Activated T-cell treated with anti-CD3 and anti-CD28 coated beads, Interleukin-2, amount 50 U/mL, for 1 hour (primary cell): Measurements from ENCODE around the gene CDK5.
"Not testable (repeated sequence)": the region's sequence is repeated elsewhere in the genome, so short reads cannot be mapped to it uniquely, and the experiment has no call there.

ENCODE experiments used
- DNase-seq: peaks from one replicate; pipeline ENCODE4 v3.0.0-alpha.2; 2020

CDK5 gene

DNA sequence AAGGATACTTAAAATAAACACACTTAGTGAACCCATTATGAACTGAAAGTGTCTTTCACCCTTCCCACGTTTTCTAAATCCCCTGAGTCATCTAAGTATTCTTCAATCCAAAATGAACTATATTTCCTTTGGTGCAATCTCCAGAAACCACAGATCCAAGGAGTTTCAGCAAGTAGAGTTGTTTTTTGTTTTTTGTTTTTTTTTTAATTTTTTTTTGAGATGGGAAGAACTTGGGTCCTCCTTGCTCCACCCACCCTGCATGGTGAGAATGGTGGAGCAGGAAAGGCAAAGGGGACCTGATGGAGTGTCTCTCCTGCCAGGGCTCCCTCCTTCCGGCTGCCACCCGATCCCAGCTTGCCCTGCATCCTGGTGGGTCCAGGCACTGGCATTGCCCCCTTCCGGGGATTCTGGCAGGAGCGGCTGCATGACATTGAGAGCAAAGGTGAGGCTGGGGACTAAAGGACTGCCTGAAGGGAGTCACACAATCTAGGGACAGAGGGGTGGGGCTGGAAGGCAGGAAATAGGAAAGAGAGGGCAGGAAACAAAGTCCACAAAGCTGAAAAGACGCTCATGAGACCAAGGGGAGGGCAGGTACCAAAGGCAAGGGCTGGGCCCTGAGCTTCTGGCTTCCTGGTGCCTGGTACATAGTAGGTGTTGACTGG, 45.5 kb downstream of the CDK5 start:
- no peak for DNase-seq

DNA sequence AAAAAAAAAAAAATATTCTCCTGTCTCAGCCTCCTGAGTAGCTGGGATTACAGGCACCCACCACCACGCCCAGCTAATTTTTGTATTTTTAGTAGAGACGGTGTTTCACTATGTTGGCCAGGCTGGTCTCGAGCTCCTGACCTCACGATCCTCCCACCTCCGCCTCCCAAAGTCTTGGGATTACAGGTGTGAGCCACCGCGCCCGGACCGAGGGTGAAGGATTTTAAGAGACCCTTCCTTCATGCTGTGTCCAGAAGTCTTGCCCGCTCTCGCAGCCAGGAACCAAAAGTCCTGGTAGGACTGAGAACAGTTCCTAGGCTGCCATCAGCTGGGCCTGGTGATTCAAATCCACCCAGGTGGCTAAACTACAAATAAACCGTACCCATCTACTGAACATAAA, 46.1 kb downstream of the CDK5 start:
- DNase-seq = not testable (repeated sequence)

- no peak for DNase-seq
These were observed 46.6 kb downstream of the CDK5 start for GRCh38 chr7:151011097-151011409.

DNA sequence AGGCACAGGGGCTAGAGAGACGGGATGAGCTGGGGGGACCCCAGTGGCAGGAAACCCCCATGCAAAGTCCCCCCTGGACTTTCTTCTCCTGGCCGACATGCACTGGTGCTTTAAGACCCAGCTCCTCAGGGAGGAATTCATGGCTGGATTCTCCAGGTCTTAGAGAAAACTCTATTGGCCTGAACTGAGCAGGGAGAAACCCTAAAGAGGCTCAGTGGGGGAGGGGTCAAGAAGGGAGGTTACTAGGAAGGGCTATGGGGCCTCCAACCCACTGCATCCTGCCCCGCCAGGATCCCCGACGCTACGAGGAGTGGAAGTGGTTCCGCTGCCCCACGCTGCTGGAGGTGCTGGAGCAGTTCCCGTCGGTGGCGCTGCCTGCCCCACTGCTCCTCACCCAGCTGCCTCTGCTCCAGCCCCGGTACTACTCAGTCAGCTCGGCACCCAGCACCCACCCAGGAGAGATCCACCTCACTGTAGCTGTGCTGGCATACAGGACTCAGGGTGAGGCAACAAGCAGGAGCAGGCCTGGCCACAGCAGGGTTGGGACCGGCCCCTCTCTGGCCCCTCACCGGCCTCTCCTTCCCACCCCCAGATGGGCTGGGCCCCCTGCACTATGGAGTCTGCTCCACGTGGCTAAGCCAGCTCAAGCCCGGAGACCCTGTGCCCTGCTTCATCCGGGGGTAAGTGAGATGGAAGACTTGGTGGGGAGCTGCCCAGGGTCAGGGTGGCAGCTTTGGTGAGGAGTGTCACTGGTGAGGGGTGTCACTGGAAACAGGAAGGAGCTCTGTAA, 47.2 kb downstream of the CDK5 start:
- DNase-seq = no peak

GRCh38 chr7:151010037-151010306, 47.7 kb downstream of the CDK5 start:
- no peak for DNase-seq

GRCh38 chr7:151009327-151010036, 48.2 kb downstream of the CDK5 start:
- no peak for DNase-seq

DNA sequence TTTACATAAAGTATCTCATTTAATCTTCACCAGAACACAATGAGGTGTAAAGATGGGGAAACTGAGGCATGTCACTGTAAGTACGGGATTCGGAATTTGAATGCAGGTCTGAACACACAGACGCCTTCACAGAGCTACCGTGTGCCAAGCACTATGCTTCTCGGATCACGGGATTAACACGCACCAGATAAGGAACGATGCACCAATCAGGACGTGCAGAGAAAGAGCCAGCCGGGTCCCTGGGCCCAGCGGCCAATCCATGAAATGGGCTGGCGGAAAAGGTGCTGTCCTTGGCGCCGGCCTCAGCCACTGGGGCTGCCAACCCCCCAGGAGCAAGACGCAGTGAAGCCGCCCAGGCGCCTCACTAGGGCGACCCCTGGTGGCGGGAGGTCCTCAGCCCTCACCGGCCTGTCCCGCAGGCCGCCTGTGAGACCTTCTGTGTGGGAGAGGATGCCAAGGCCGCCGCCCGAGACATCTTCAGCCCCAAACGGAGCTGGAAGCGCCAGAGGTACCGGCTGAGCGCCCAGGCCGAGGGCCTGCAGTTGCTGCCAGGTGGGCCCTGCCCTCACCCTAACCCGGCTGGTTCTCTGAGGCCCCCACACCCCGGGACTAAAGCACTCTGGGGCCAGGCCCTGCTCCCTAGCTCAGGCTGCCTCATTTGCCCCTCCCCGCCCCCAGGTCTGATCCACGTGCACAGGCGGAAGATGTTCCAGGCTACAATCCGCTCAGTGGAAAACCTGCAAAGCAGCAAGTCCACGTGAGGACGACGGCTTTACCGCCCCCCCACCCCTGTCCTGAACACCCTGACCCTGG, 49.0 kb downstream of the CDK5 start:
- peak; percentile 83 for DNase-seq

DNA sequence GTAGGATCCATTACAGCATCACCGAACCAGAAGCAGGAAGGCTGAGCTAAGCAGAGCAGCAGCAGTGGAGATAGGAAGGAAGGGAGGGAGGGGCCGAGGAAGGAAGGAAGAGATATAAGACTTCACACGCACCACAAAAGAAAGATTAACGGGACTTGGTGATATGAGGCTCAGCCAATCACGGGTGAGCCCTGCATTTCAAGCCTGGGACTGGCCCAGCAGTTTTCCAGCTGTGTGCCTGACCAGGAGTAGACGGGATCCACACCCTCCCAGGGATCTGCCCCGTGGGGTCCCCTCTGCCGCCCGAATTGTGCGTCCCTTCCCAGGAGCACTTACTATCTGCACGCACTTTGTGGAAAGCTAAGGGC, 49.6 kb downstream of the CDK5 start:
- no peak for DNase-seq

GRCh38 chr7:151007469-151007898, 50.2 kb downstream of the CDK5 start:
- no peak for DNase-seq

DNA sequence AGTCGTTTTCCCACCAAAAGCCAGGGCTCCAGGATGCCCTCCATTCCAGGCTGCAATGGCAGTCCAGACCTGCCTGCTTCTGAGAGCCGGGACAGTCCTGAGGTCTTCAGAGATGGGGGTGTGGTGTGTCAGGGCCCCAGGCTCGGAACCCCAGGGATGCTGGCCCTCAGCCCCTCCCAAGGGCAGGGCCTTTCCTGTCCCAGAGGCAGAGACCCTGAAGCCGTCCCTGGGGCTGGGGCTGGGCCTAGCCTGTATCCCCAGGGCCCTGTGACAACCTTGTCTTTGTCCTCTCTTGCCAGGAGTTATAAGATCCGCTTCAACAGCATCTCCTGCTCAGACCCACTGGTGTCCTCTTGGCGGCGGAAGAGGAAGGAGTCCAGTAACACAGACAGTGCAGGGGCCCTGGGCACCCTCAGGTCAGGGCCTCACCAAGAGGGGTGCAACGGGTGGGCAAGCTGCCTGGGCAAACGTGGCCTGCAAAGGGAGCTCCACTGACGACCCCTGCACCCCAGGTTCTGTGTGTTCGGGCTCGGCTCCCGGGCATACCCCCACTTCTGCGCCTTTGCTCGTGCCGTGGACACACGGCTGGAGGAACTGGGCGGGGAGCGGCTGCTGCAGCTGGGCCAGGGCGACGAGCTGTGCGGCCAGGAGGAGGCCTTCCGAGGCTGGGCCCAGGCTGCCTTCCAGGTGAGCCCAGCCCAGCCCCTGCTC, 51.0 kb downstream of the CDK5 start:
- DNase-seq = no peak

DNA sequence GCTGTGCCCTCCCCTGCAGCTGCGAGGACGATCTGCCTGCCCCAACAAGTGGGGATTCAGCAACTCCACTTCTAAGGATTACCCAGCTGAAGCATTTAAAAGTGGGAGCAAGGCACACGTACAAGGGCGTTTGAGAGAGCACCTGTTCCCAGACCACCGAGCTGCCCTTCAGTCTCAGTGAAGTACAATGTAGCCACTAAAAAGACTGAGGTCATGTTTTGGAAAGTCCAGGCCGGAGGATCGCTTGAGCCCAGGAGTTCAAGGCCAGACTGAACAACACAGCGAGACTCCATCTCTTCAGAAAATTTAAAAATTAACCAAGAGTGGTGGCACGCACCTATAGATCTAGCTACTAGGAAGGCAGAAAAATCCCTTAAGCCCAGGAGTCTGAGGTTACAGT, 52.1 kb downstream of the CDK5 start:
- no peak for DNase-seq
